Endothelial cell of umbilical vein (primary cell): Measurements from ENCODE around the gene SMIM26. TPM values are rescaled to one million over a fixed set of nuclear protein-coding genes. Genes with fewer than 3 reads are reported as not detected.

ENCODE experiments used
- BruUV-seq: library from RNA; stranded (reverse); fragments of 400-500 nt; replicated peaks from 2 replicates; lab custom pipeline; 2021; lab: Mats Ljungman, UMichigan
- CTCF ChIA-PET: fragments of 300-600, 350-600 bp; sonication (Branson Sonifier 250); formaldehyde crosslinking; loops from one replicate; lab custom pipeline; 2021; ENCODE audit warnings: antibody characterized with exemption, inconsistent platforms; lab: Charles Lee
- POLR2A ChIA-PET: fragments of 300-600, 350-600 bp; sonication (Branson Sonifier 250); formaldehyde crosslinking; loops from one replicate; lab custom pipeline; 2021; ENCODE audit warnings: antibody characterized with exemption, inconsistent platforms; lab: Charles Lee
- DNase-seq: peaks from one replicate; pipeline ENCODE4 v3.0.0-alpha.2; 2011; ENCODE audit warnings: low read depth, low spot score
- FAIRE-seq: peaks from 2 replicates; lab custom pipeline; 2011; peaks lifted over from hg19 to GRCh38; lab: Jason Lieb, UNC
- H2AFZ ChIP-seq: 2 replicates; pipeline ENCODE4 v1.6.0; 2012; ENCODE audit warnings: low read depth, low read length, control low read depth, inconsistent platforms
- H3K27ac ChIP-seq: 2 replicates; pipeline ENCODE4 v1.5.1; 2011; ENCODE audit warnings: low read depth, mild to moderate bottlenecking, control low read depth, low read length, moderate library complexity; ENCODE audit not compliant: insufficient read depth
- H3K27me3 ChIP-seq, 2 experiments: 2 replicates each; pipeline versions ENCODE4 v1.6.0 to v1.6.1; 2011; ENCODE audit warnings: low read length in 2 of 2, mixed read lengths in 1 of 2; ENCODE audit not compliant: control insufficient read depth in 2 of 2, insufficient read depth in 2 of 2
- H3K36me3 ChIP-seq, 2 experiments: 2 replicates in 1 of 2; 3 replicates in 1 of 2; pipeline ENCODE4 v1.5.1; 2011; ENCODE audit warnings: low read length in 2 of 2, mild to moderate bottlenecking in 1 of 2, moderate library complexity in 1 of 2; ENCODE audit not compliant: control insufficient read depth in 2 of 2, insufficient read depth in 2 of 2; ENCODE audit errors: extremely low read depth in 1 of 2
- H3K4me1 ChIP-seq: 3 replicates; pipeline ENCODE4 v1.5.1; 2011; ENCODE audit warnings: mild to moderate bottlenecking, low read length; ENCODE audit not compliant: control insufficient read depth, insufficient read depth; ENCODE audit errors: extremely low read depth
- H3K4me2 ChIP-seq: 2 replicates; pipeline ENCODE4 v1.6.1; 2011; ENCODE audit warnings: low read length, control low read depth, mixed read lengths; ENCODE audit not compliant: insufficient read depth
- H3K4me3 ChIP-seq, 3 experiments: fragments of 200-600 bp in 1 of 3; sonication (generic), shearing (Covaris generic) in 1 of 3; replicated peaks in 1 of 3; 2 replicates each; pipeline ENCODE4 v1.5.1; 2011 to 2016; ENCODE audit warnings: control low read depth in 3 of 3, low read length in 3 of 3, mild to moderate bottlenecking in 2 of 3, inconsistent platforms in 1 of 3, low read depth in 1 of 3, moderate library complexity in 1 of 3; ENCODE audit not compliant: insufficient read depth in 1 of 3
- H3K79me2 ChIP-seq: 2 replicates; pipeline ENCODE4 v1.6.0; 2012; ENCODE audit warnings: low read length, inconsistent platforms; ENCODE audit not compliant: control insufficient read depth, insufficient read depth
- H3K9ac ChIP-seq: replicated peaks from 2 replicates; pipeline ENCODE3; 2011; ENCODE audit warnings: low read length, control low read depth; ENCODE audit not compliant: insufficient read depth; ENCODE audit errors: extremely low read depth
- H3K9me1 ChIP-seq: replicated peaks from 3 replicates; pipeline ENCODE4 v1.6.0; 2011; ENCODE audit warnings: mild to moderate bottlenecking, low read length; ENCODE audit not compliant: control insufficient read depth, insufficient read depth; ENCODE audit errors: extremely low read depth
- H3K9me3 ChIP-seq: replicated peaks from 2 replicates; pipeline ENCODE4 v1.5.1; 2012; ENCODE audit warnings: low read length, inconsistent platforms; ENCODE audit not compliant: control insufficient read depth, insufficient read depth
- H4K20me1 ChIP-seq: replicated peaks from 2 replicates; pipeline ENCODE3; 2011; ENCODE audit warnings: mild to moderate bottlenecking, low read length; ENCODE audit not compliant: control insufficient read depth, insufficient read depth; ENCODE audit errors: extremely low read depth
- EZH2 ChIP-seq: IDR thresholded peaks from 2 replicates; pipeline ENCODE4 v1.6.1; 2012; ENCODE audit warnings: borderline replicate concordance, low read depth, mild to moderate bottlenecking, moderate library complexity, low read length, inconsistent platforms; ENCODE audit not compliant: severe bottlenecking
- FOS ChIP-seq: IDR thresholded peaks from 2 replicates; pipeline ENCODE4 v1.6.1; 2011; ENCODE audit warnings: mild to moderate bottlenecking, low read length, moderate library complexity, borderline replicate concordance; ENCODE audit not compliant: insufficient read depth
- JUN ChIP-seq: IDR thresholded peaks from 2 replicates; pipeline ENCODE4 v1.6.1; 2011; ENCODE audit warnings: borderline replicate concordance, low read depth; ENCODE audit not compliant: insufficient read length, insufficient read depth
- POLR2A ChIP-seq: IDR thresholded peaks from 2 replicates; pipeline ENCODE4 v1.6.1; 2012; ENCODE audit warnings: low read depth, mild to moderate bottlenecking, control low read depth, low read length
- POLR2AphosphoS5 ChIP-seq: IDR thresholded peaks from 2 replicates; pipeline ENCODE4 v1.6.1; 2012; ENCODE audit warnings: low read depth, mild to moderate bottlenecking, control low read depth, low read length, moderate library complexity; ENCODE audit not compliant: insufficient read depth
- dilution Hi-C: fragments of 300-500 bp; cut with MboI; formaldehyde crosslinking; loops from one replicate; pipeline ENCODE4 v1.15.0; 2019; ENCODE audit warnings: low sequenced_read_pairs; ENCODE audit not compliant: extremely low pct_ligation_motif_present
- intact Hi-C: fragments of 100-400 bp; cut with micrococcal nuclease; formaldehyde crosslinking; loops from one replicate; pipeline ENCODE4 v1.10.0; 2022
- polyA plus RNA-seq, 4 experiments: library from polyadenylated mRNA; depleted of rRNA in 3 of 4; stranded (reverse) in 3 of 4; unstranded in 1 of 4; fragments of >200 nt; gene quantifications; 2 replicates each; pipeline versions ENCODE4 v1.2.1 to v1.2.3, GENCODE V29; 2011 to 2012; ENCODE audit warnings: missing spikeins in 1 of 4
- total RNA-seq: library from RNA; stranded (reverse); gene quantifications from 2 replicates; pipeline ENCODE4 v1.2.3, GENCODE V29; 2021
- TF ChIP-seq, protein P1 (sequence below): IDR thresholded peaks from 2 replicates; pipeline ENCODE4 v1.6.1; 2011; ENCODE audit not compliant: insufficient read depth, insufficient read length
- TF ChIP-seq, protein P2 (sequence below), 2 donors: IDR thresholded peaks; 1 replicate in 1 of 2; 2 replicates in 1 of 2; pipeline ENCODE4 v1.5.1; 2011; ENCODE audit warnings: low read length in 2 of 2, mild to moderate bottlenecking in 2 of 2, moderate library complexity in 2 of 2, control low read depth in 1 of 2, inconsistent platforms in 1 of 2, low read depth in 1 of 2; ENCODE audit not compliant: insufficient read depth in 1 of 2; ENCODE audit errors: extremely low read depth in 1 of 2

Gene SMIM26
- total and polyA plus RNA-seq, 2 donors (not counting 3 experiments of a cell fraction or from before 2014, with no cell fraction given): 54.1 to 92.0 TPM

GRCh38 chr20:18571578-18571977 lies 4.3 kb downstream of the SMIM26 start:
- no peak for FAIRE-seq
- Histone ChIP-seq H2AFZ (no peak overlapping the region), H4K20me1 (no peaks in the 10 kb centered on the region), H3K9me3 (no peaks in the 10 kb centered on the region), H3K27me3 (no peaks in the 10 kb centered on the region), H3K4me2 (no peak overlapping the region), H3K4me1 (peaks cover 6% of the 10 kb centered on the region), H3K36me3 (no peaks in the 10 kb centered on the region), H3K9me1 (no peaks in the 10 kb centered on the region), H3K4me3 (no peak overlapping the region), H3K79me2 (peaks cover 10% of the 10 kb centered on the region), H3K27ac (no peak overlapping the region), H3K9ac (no peak overlapping the region)
- TF ChIP-seq POLR2AphosphoS5 (no peak), JUN (no peak), POLR2A (no peak), EZH2 (no peak), FOS (no peak)
- TF ChIP-seq, protein P1, sequence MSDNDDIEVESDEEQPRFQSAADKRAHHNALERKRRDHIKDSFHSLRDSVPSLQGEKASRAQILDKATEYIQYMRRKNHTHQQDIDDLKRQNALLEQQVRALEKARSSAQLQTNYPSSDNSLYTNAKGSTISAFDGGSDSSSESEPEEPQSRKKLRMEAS: no peak
- TF ChIP-seq, protein P2, sequence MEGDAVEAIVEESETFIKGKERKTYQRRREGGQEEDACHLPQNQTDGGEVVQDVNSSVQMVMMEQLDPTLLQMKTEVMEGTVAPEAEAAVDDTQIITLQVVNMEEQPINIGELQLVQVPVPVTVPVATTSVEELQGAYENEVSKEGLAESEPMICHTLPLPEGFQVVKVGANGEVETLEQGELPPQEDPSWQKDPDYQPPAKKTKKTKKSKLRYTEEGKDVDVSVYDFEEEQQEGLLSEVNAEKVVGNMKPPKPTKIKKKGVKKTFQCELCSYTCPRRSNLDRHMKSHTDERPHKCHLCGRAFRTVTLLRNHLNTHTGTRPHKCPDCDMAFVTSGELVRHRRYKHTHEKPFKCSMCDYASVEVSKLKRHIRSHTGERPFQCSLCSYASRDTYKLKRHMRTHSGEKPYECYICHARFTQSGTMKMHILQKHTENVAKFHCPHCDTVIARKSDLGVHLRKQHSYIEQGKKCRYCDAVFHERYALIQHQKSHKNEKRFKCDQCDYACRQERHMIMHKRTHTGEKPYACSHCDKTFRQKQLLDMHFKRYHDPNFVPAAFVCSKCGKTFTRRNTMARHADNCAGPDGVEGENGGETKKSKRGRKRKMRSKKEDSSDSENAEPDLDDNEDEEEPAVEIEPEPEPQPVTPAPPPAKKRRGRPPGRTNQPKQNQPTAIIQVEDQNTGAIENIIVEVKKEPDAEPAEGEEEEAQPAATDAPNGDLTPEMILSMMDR (IDR thresholded peaks at IDR 0.05; ENCODE audit: extremely low read depth in 1 of 2, insufficient read depth in 1 of 2, low read depth in 1 of 2, low read length in 2 of 2): no peak
- no TSS peak for BruUV-seq
- intact Hi-C loops: no loop called here
- POLR2A ChIA-PET: no interaction called here
- DNase-seq: no peak
- CTCF ChIA-PET: no interaction called here
- dilution Hi-C loops: no loop called here
